Lung (tissue), 12 donors: ENCODE measurements around the gene AUP1. TPM values are rescaled to one million over a fixed set of nuclear protein-coding genes. Genes with fewer than 3 reads are reported as not detected.

Source experiments
- ATAC-seq: fragments of 200-7000 bp; cut with Tn5 transposase; one replicate; pipeline ENCODE4 v1.9.1; 2020; ENCODE audit warnings: moderate number of reproducible peaks; ENCODE audit not compliant: insufficient read depth, low FRiP score
- DNase-seq, 3 donors: peaks; one replicate each; pipeline ENCODE4 v3.0.0-alpha.2; 2013 to 2017
- H3K27ac ChIP-seq, 2 donors: one replicate each; pipeline ENCODE4 v1.5.1; 2013; ENCODE audit warnings: mild to moderate bottlenecking in 2 of 2, moderate library complexity in 2 of 2, control low read depth in 1 of 2, inconsistent platforms in 1 of 2, low read depth in 1 of 2, low read length in 1 of 2
- H3K27me3 ChIP-seq, 3 donors: one replicate each; pipeline ENCODE4 v1.5.1; 2013; ENCODE audit warnings: low read length in 2 of 3; ENCODE audit not compliant: control insufficient read depth in 3 of 3, insufficient read depth in 3 of 3
- H3K36me3 ChIP-seq, 4 donors: one replicate each; pipeline ENCODE4 v1.5.1; 2013; ENCODE audit warnings: low read length in 4 of 4, mild to moderate bottlenecking in 1 of 4, moderate library complexity in 1 of 4; ENCODE audit not compliant: control insufficient read depth in 4 of 4, insufficient read depth in 4 of 4
- H3K4me1 ChIP-seq, 5 donors: one replicate each; pipeline ENCODE4 v1.5.1; 2013; ENCODE audit warnings: low read length in 5 of 5, mild to moderate bottlenecking in 2 of 5, moderate library complexity in 1 of 5; ENCODE audit not compliant: control insufficient read depth in 5 of 5, insufficient read depth in 5 of 5
- H3K4me3 ChIP-seq: one replicate; pipeline ENCODE4 v1.5.1; 2013; ENCODE audit warnings: mild to moderate bottlenecking, control low read depth, moderate library complexity
- H3K9ac ChIP-seq, 2 donors: one replicate each; pipeline ENCODE4 v1.5.1; 2013; ENCODE audit warnings: low read length in 2 of 2, control low read depth in 1 of 2; ENCODE audit not compliant: insufficient read depth in 1 of 2
- H3K9me3 ChIP-seq, 4 donors: one replicate each; pipeline ENCODE4 v1.5.1; 2013; ENCODE audit warnings: low read length in 3 of 4, mild to moderate bottlenecking in 1 of 4, moderate library complexity in 1 of 4; ENCODE audit not compliant: control insufficient read depth in 4 of 4, insufficient read depth in 3 of 4
- CTCF ChIP-seq: IDR thresholded peaks from 2 replicates; pipeline ENCODE4 v1.5.1; 2012; ENCODE audit warnings: mild to moderate bottlenecking; ENCODE audit errors: control extremely low read depth, extremely low read depth
- WGBS, 2 donors: extraction: QIAGEN DNeasy Blood & Tissue Kit; methylation state at CpG; one replicate each; pipeline ENCODE4 v1.1.7; 2013; 5-methylcytosine and 5-hydroxymethylcytosine counted together
- polyA plus RNA-seq, 2 donors: library from polyadenylated mRNA; stranded (reverse); fragments of 200-250 nt; gene quantifications; one replicate each; pipeline ENCODE4 v1.2.1, GENCODE V29; 2013
- total RNA-seq, 2 donors: library from RNA; depleted of rRNA in 1 of 2; stranded (reverse); fragments of >200 nt in 1 of 2; gene quantifications; one replicate each; pipeline ENCODE4 v1.2.1, GENCODE V29; 2014 to 2021
- donor health status: control.
- donor health status: control.
- donor health status: Bipolar disorder and iron deficiency.
- donor health status: healthy.
- donor health status: DM: yes; HTN: yes; CAD: no.

AUP1 gene
- total and polyA plus RNA-seq, 4 donors: 65.6 to 185 (median 129) TPM

- TF ChIP-seq CTCF: no peak
- H3K4me3 ChIP-seq: no peak overlapping the region
- no peaks in the 10 kb centered on the region for H3K9me3 ChIP-seq
- H3K27me3 ChIP-seq: peaks cover 0 to 8% (median 6%) of the 10 kb centered on the region in 3 donors
- H3K4me1 ChIP-seq: peaks cover 0 to 22% (median 0%) of the 10 kb centered on the region in 5 donors
- no peak overlapping the region for H3K9ac ChIP-seq
- no peak overlapping the region for H3K27ac ChIP-seq
- WGBS, 2 donors: 63 to 79% methylated on average over 14 of the region's 14 CpGs
- no peak for DNase-seq
- H3K36me3 ChIP-seq: peaks cover 0 to 7% (median 0%) of the 10 kb centered on the region in 4 donors
- ATAC-seq: no peak
Observed at GRCh38 chr2:74556159-74556558, 26.7 kb upstream of the AUP1 start.

DNA sequence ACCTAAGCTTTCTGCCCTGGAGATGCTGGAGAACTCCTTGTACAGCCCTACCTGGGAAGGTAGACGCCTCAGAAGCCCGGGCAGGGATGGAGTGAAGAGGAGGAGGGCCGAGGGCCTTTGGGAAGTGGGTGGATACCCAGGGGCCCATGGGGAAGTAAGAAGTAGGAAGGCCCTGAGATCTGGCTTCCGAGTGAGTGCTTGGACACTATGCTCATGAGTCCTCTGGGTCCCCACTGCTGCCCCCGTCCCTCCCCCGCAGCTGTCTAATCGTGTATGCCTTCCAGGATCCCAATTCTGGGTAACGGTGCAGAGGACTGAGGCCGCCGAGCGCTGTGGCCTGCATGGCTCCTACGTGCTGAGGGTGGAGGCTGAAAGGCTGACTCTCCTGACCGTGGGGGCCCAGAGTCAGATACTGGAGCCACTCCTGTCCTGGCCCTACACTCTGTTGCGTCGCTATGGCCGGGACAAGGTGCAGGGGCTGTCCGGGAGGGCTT is 26.2 kb upstream of the AUP1 start:
- Histone ChIP-seq H3K4me1 (peaks cover 0 to 22% (median 0%) of the 10 kb centered on the region in 5 donors), H3K9ac (peak overlapping the region in 1 of 2 donors; percentile 7), H3K27ac (peak overlapping the region in 1 of 2 donors; percentile 85), H3K9me3 (no peaks in the 10 kb centered on the region), H3K36me3 (peaks cover 0 to 7% (median 0%) of the 10 kb centered on the region in 4 donors), H3K4me3 (peak overlapping the region; percentile 66), H3K27me3 (peaks cover 0 to 8% (median 2%) of the 10 kb centered on the region in 3 donors)
- 52 to 69% methylated on average over 17 of the region's 17 CpGs for WGBS, 2 donors
- ATAC-seq (no peak), DNase-seq (no peak)
- no peak for TF ChIP-seq CTCF

- Histone ChIP-seq H3K27ac (peak overlapping the region in 1 of 2 donors; percentile 85), H3K36me3 (peaks cover 0 to 7% (median 0%) of the 10 kb centered on the region in 4 donors), H3K4me1 (peaks cover 0 to 22% (median 0%) of the 10 kb centered on the region in 5 donors), H3K9ac (peak overlapping the region; percentile 7 to 51), H3K4me3 (peak overlapping the region; percentile 66), H3K9me3 (no peaks in the 10 kb centered on the region), H3K27me3 (peaks cover 0 to 2% (median 0%) of the 10 kb centered on the region in 3 donors)
- DNase-seq (peak in 2 of 3 donors; percentile 42 to 52), ATAC-seq (peak; percentile 75)
- 2 to 4% methylated on average over 52 to 58 of the region's 58 CpGs for WGBS, 2 donors
- TF ChIP-seq CTCF: no peak
Observed at GRCh38 chr2:74554820-74555531, 25.5 kb upstream of the AUP1 start.
